K562 (cell line): ENCODE results near the gene RCOR3. TPM values are rescaled to one million over a fixed set of nuclear protein-coding genes. Genes with fewer than 3 reads are reported as not detected.
"Not testable (repeated sequence)": the region's sequence is repeated elsewhere in the genome, so short reads cannot be mapped to it uniquely, and the experiment has no call there.

Experiments
- BCL6 ChIP-seq: fragments of 250-450 bp; sonication (Bioruptor Pico); IDR thresholded peaks from 2 replicates; pipeline ENCODE4 v1.4.0; 2020
- CREB1 ChIP-seq, 2 experiments: sonication (generic) in 1 of 2; formaldehyde crosslinking in 1 of 2; IDR thresholded peaks; 2 replicates each; pipeline versions ENCODE4 v1.6.1 to v1.8.0; 2012 to 2022; ENCODE audit warnings: inconsistent platforms in 1 of 2, mild to moderate bottlenecking in 1 of 2, missing genetic modification reagents in 1 of 2, moderate library complexity in 1 of 2
- GATAD2B ChIP-seq: fragments of 450-650 bp; IDR thresholded peaks from 2 replicates; pipeline ENCODE4 v1.6.1; 2017; ENCODE audit warnings: mild to moderate bottlenecking, borderline replicate concordance
- KDM1A ChIP-seq, 2 experiments: fragments of 450-650 bp; IDR thresholded peaks; 2 replicates each; pipeline ENCODE4 v1.6.1; 2016; ENCODE audit warnings: mild to moderate bottlenecking in 2 of 2
- KHSRP ChIP-seq: fragments of 450-650 bp; IDR thresholded peaks from 2 replicates; pipeline ENCODE4 v1.6.1; 2017
- L3MBTL2 ChIP-seq: fragments of 450-650 bp; IDR thresholded peaks from 2 replicates; pipeline ENCODE4 v1.6.1; 2016; ENCODE audit warnings: mild to moderate bottlenecking, moderate library complexity
- MEF2D ChIP-seq: conservative IDR thresholded peaks from 2 replicates; pipeline ENCODE4 v1.6.1; 2016; ENCODE audit warnings: low read depth, missing genetic modification characterization, missing compliant biosample characterization
- NR2C1 ChIP-seq, 2 experiments: fragments of 450-650 bp; IDR thresholded peaks; 2 replicates each; pipeline ENCODE4 v1.6.1; 2017; ENCODE audit warnings: mild to moderate bottlenecking in 2 of 2, antibody characterized with exemption in 1 of 2, inconsistent platforms in 1 of 2, missing compliant biosample characterization in 1 of 2, missing genetic modification characterization in 1 of 2
- PTRF ChIP-seq: fragments of 450-650 bp; IDR thresholded peaks from 2 replicates; pipeline ENCODE4 v1.6.1; 2016; ENCODE audit warnings: mild to moderate bottlenecking, missing genetic modification characterization, missing compliant biosample characterization
- PTTG1 ChIP-seq: fragments of 450-650 bp; IDR thresholded peaks from 2 replicates; pipeline ENCODE4 v1.6.1; 2016; ENCODE audit warnings: low read depth, mild to moderate bottlenecking, missing genetic modification characterization, missing compliant biosample characterization
- RCOR1 ChIP-seq, 2 experiments: IDR thresholded peaks; 2 replicates each; pipeline ENCODE4 v1.6.1; 2012; ENCODE audit warnings: low read depth in 2 of 2, low read length in 2 of 2, borderline replicate concordance in 1 of 2, improper control_type of control experiment in 1 of 2
- TCF15 ChIP-seq: fragments of 250-450 bp; sonication (Bioruptor Pico); IDR thresholded peaks from 2 replicates; pipeline ENCODE4 v1.8.0; 2022; ENCODE audit warnings: moderate library complexity, mild to moderate bottlenecking, inconsistent platforms
- ZBTB2 ChIP-seq: fragments of 450-650 bp; IDR thresholded peaks from 2 replicates; pipeline ENCODE4 v1.6.1; 2016; ENCODE audit warnings: antibody characterized with exemption
- ZNF668 ChIP-seq: fragments of 250-450 bp; sonication (Bioruptor Pico); IDR thresholded peaks from 2 replicates; pipeline ENCODE4 v1.8.0; 2022; ENCODE audit warnings: mild to moderate bottlenecking, inconsistent platforms
- polyA plus RNA-seq, 8 experiments: library from polyadenylated mRNA; depleted of rRNA in 4 of 8; stranded (reverse) in 5 of 8; unstranded in 3 of 8; fragments of >200 nt; fragmentation: Nextera tagmentation in 2 of 8; fragmentation: Illumina TruSeq in 1 of 8; extraction: Ambion mirVana in 2 of 8; extraction: Trizol in 1 of 8; gene quantifications; 2 replicates each; pipeline versions ENCODE4 v1.2.1 to v1.2.3, GENCODE V29; 2011 to 2014; ENCODE audit warnings: inconsistent platforms in 1 of 8, missing spikeins in 1 of 8
- total RNA-seq, 7 experiments: library from RNA; depleted of rRNA in 6 of 7; stranded (reverse); fragments of >200 nt in 6 of 7; fragmentation: Illumina TruSeq in 2 of 7; extraction: Trizol in 2 of 7; gene quantifications; 2 replicates each; pipeline versions ENCODE4 v1.2.1 to v1.2.3, GENCODE V29; 2011 to 2021; ENCODE audit warnings: low replicate concordance in 1 of 7
- TF ChIP-seq, protein P1 (sequence below), 3 experiments: fragments of 200-800 bp in 1 of 3; fragments of 250-450 bp in 1 of 3; fragments of 450-650 bp in 1 of 3; sonication (Bioruptor Pico) in 1 of 3; sonication (Bioruptor generic) in 1 of 3; formaldehyde crosslinking in 1 of 3; IDR thresholded peaks; 2 replicates each; pipeline versions ENCODE4 v1.6.1 to v1.8.0; 2016 to 2022; ENCODE audit warnings: mild to moderate bottlenecking in 2 of 3, missing genetic modification characterization in 2 of 3, missing compliant biosample characterization in 1 of 3, moderate library complexity in 1 of 3
- TF ChIP-seq, protein P2 (sequence below), 3 experiments: fragments of 200-800 bp in 1 of 3; sonication (Bioruptor generic) in 1 of 3; sonication (generic) in 1 of 3; formaldehyde crosslinking in 1 of 3; IDR thresholded peaks; 2 replicates each; pipeline versions ENCODE4 v1.6.1 to v1.8.0; 2016 to 2022; ENCODE audit warnings: mild to moderate bottlenecking in 2 of 3, missing compliant biosample characterization in 2 of 3, missing genetic modification characterization in 2 of 3, missing genetic modification reagents in 1 of 3

The RCOR3 gene
- total and polyA plus RNA-seq, 9 of the 15 experiments (the other 6 are each of a cell fraction or from before 2014, with no cell fraction given) = 9.7 to 42.7 (median 29.5) TPM

DNA sequence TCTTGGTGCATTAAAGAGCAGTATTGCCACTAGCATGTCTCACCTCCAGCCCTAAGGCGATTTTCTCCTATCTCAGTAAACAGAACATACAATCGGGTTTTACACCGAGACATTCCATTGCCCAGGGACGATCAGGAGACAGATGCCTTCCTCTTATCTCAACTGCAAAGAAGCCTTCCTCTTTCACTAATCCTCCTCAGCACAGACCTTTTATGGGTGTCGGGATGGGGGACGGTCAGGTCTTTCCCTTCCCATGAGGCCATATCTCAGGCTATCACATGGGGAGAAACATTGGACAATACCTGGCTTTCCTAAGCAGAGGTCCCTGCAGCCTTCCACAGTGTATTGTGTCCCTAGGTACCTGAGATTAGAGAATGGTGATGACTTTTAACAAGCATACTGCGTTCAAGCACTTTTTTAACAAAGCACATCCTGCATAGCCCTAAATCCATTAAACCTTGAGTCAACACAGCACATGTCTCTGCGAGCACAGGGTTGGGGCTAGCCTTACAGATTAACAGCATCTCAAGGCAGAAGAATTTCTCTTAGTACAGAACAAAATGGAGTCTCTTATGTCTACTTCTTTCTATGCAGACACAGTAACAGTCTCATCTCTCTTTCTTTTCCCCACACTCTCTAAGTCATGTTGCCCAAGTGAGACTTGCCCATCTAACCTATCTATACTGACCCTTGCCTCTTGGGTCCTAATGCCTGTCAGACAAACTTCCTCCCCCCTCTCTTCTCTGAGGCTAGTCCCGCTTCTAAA, 36.5 kb upstream of the RCOR3 start (continued):
- TF ChIP-seq, protein P1, sequence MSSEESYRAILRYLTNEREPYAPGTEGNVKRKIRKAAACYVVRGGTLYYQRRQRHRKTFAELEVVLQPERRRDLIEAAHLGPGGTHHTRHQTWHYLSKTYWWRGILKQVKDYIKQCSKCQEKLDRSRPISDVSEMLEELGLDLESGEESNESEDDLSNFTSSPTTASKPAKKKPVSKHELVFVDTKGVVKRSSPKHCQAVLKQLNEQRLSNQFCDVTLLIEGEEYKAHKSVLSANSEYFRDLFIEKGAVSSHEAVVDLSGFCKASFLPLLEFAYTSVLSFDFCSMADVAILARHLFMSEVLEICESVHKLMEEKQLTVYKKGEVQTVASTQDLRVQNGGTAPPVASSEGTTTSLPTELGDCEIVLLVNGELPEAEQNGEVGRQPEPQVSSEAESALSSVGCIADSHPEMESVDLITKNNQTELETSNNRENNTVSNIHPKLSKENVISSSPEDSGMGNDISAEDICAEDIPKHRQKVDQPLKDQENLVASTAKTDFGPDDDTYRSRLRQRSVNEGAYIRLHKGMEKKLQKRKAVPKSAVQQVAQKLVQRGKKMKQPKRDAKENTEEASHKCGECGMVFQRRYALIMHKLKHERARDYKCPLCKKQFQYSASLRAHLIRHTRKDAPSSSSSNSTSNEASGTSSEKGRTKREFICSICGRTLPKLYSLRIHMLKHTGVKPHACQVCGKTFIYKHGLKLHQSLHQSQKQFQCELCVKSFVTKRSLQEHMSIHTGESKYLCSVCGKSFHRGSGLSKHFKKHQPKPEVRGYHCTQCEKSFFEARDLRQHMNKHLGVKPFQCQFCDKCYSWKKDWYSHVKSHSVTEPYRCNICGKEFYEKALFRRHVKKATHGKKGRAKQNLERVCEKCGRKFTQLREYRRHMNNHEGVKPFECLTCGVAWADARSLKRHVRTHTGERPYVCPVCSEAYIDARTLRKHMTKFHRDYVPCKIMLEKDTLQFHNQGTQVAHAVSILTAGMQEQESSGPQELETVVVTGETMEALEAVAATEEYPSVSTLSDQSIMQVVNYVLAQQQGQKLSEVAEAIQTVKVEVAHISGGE (CRISPR knock-in tag; IDR thresholded peaks at IDR 0.05) = peak in 1 of 3 experiments; percentile 80; a peak in 2 of 6 replicates
- TF ChIP-seq MEF2D (tag) (peak; percentile 89), ZNF668 (CRISPR knock-in tag) (peak; percentile 89), ZBTB2 (peak; percentile 65; the same call in 1 of the 2 replicates), TCF15 (peak; percentile 90), KHSRP (peak; percentile 59; the same call in 1 of the 2 replicates), PTTG1 (tag) (peak; percentile 90), GATAD2B (peak; percentile 41; the same call in 1 of the 2 replicates), PTRF (tag) (peak; percentile 92), CREB1 (IDR thresholded peaks at IDR 0.05) (peak; percentile 45), BCL6 (CRISPR knock-in tag) (0 out of 2 replicates have a peak, but pooled peaks have one; percentile 70), L3MBTL2 (peak; percentile 78), NR2C1 (tag; IDR thresholded peaks at IDR 0.05) (peak; percentile 82), RCOR1 (IDR thresholded peaks at IDR 0.05; ENCODE audit: borderline replicate concordance in 1 of 2, low read depth in 2 of 2, low read length in 2 of 2) (peak; percentile 12 to 82; a peak in 3 of 4 replicates), KDM1A (IDR thresholded peaks at IDR 0.05) (peak; percentile 91 to 95)
- TF ChIP-seq, protein P2, sequence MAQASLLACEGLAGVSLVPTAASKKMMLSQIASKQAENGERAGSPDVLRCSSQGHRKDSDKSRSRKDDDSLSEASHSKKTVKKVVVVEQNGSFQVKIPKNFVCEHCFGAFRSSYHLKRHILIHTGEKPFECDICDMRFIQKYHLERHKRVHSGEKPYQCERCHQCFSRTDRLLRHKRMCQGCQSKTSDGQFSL (CRISPR knock-in tag; IDR thresholded peaks at IDR 0.05) = not testable (repeated sequence)
- TF ChIP-seq, protein P2 (tag; IDR thresholded peaks at IDR 0.05) = peak in 1 of 2 experiments; percentile 94; a peak in 2 of 4 replicates
- not testable (repeated sequence) for TF ChIP-seq CREB1 (CRISPR knock-in tag; IDR thresholded peaks at IDR 0.05); NR2C1 (IDR thresholded peaks at IDR 0.05)
